Esophagus muscularis mucosa (tissue), 4 donors: ENCODE data around the gene CNNM4. TPM values are rescaled to one million over a fixed set of nuclear protein-coding genes. Genes with fewer than 3 reads are reported as not detected.
"Not testable (repeated sequence)": the region's sequence is repeated elsewhere in the genome, so short reads cannot be mapped to it uniquely, and the experiment has no call there.

Experiments used
- DNase-seq: peaks from one replicate; pipeline ENCODE4 v3.0.0-alpha.2; 2017; ENCODE audit errors: extremely low spot score
- H3K27ac ChIP-seq, 4 donors: fragments of 200-600 bp; sonication (generic); replicated peaks in 1 of 4; 1 replicate in 3 of 4; 2 replicates in 1 of 4; pipeline ENCODE4 v1.5.1; 2016 to 2019; ENCODE audit warnings: mild to moderate bottlenecking in 1 of 4
- H3K27me3 ChIP-seq, 4 donors: fragments of 200-600 bp; sonication (generic); one replicate each; pipeline versions ENCODE4 v1.5.1 to v1.6.0; 2016 to 2019
- H3K36me3 ChIP-seq, 4 donors: fragments of 200-600 bp; sonication (generic); one replicate each; pipeline ENCODE4 v1.5.1; 2016 to 2019
- H3K4me1 ChIP-seq, 4 donors: fragments of 200-600 bp; sonication (generic); one replicate each; pipeline ENCODE4 v1.5.1; 2016 to 2019
- H3K4me3 ChIP-seq, 4 donors: fragments of 200-600 bp; sonication (generic); 1 replicate in 2 of 4; 2 replicates in 2 of 4; pipeline ENCODE4 v1.5.1; 2016 to 2019; ENCODE audit warnings: mild to moderate bottlenecking in 4 of 4, moderate library complexity in 1 of 4
- H3K9me3 ChIP-seq, 4 donors: fragments of 200-600 bp; sonication (generic); 1 replicate in 3 of 4; 2 replicates in 1 of 4; pipeline ENCODE4 v1.5.1; 2016 to 2019
- EP300 ChIP-seq: sonication (generic); formaldehyde crosslinking; IDR thresholded peaks from one replicate; pipeline ENCODE4 v1.6.1; 2017; ENCODE audit warnings: antibody characterized with exemption
- POLR2A ChIP-seq: fragments of 450-650 bp; IDR thresholded peaks from one replicate; pipeline ENCODE4 v1.6.1; 2017; ENCODE audit warnings: antibody characterized with exemption, moderate library complexity, mild to moderate bottlenecking, low read depth
- POLR2AphosphoS5 ChIP-seq, 2 donors: sonication (generic); formaldehyde crosslinking; IDR thresholded peaks; one replicate each; pipeline ENCODE4 v1.6.1; 2017; ENCODE audit warnings: antibody characterized with exemption in 2 of 2
- WGBS: methylation state at CpG from one replicate; pipeline ENCODE4 v1.1.5; 2018; 5-methylcytosine and 5-hydroxymethylcytosine counted together
- intact Hi-C: fragments of 100-400 bp; cut with DNase I; formaldehyde crosslinking; loops from one replicate; pipeline ENCODE4 v1.15.1; 2023
- total RNA-seq, 4 donors: library from RNA; depleted of rRNA; stranded (reverse); fragments of >200 nt; gene quantifications; one replicate each; pipeline versions ENCODE4 v1.1.0 to v1.2.1, GENCODE V29; 2016
- TF ChIP-seq, protein P1 (sequence below), 3 experiments: fragments of 200-600 bp in 2 of 3; fragments of 450-650 bp in 1 of 3; sonication (generic) in 2 of 3; IDR thresholded peaks; one replicate each; pipeline ENCODE4 v1.5.1; 2017 to 2019; ENCODE audit warnings: antibody characterized with exemption in 3 of 3, mild to moderate bottlenecking in 2 of 3, moderate library complexity in 1 of 3

The CNNM4 gene
- total RNA-seq, 4 donors from 2014 or later = 3.3 to 7.5 (median 5.3) TPM

DNA sequence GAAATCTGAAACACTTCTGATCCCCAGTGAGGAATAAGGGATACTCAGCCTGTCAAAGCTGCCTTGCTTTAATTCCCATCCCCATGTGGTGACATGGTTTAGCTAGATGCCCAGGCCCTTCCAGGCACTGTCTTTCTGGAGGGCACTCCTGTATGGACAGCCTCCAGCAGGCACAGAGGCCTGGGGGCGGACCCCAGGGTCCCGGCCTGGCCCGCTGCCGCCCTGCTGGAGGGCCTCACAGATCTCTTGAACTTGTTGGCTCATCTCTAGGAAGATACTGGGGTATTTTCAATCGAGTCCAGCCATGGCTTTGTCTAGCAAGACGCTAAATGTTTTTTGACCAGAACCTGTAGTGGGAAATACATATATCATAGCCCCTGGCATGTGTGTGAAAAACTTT lies 34.4 kb downstream of the CNNM4 start:
- Histone ChIP-seq H3K4me3 (no peak overlapping the region), H3K9me3 (no peaks in the 10 kb centered on the region), H3K27ac (no peak overlapping the region), H3K36me3 (peaks cover 9 to 33% (median 31%) of the 10 kb centered on the region in 4 donors), H3K4me1 (peaks cover 0 to 10% (median 6%) of the 10 kb centered on the region in 4 donors), H3K27me3 (no peaks in the 10 kb centered on the region)
- whole genome bisulfite sequencing = 92% methylated on average over 6 of the region's 6 CpGs
- TF ChIP-seq, protein P1, sequence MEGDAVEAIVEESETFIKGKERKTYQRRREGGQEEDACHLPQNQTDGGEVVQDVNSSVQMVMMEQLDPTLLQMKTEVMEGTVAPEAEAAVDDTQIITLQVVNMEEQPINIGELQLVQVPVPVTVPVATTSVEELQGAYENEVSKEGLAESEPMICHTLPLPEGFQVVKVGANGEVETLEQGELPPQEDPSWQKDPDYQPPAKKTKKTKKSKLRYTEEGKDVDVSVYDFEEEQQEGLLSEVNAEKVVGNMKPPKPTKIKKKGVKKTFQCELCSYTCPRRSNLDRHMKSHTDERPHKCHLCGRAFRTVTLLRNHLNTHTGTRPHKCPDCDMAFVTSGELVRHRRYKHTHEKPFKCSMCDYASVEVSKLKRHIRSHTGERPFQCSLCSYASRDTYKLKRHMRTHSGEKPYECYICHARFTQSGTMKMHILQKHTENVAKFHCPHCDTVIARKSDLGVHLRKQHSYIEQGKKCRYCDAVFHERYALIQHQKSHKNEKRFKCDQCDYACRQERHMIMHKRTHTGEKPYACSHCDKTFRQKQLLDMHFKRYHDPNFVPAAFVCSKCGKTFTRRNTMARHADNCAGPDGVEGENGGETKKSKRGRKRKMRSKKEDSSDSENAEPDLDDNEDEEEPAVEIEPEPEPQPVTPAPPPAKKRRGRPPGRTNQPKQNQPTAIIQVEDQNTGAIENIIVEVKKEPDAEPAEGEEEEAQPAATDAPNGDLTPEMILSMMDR (IDR thresholded peaks at IDR 0.05) = no peak
- no peak for TF ChIP-seq EP300
- no peak for TF ChIP-seq POLR2AphosphoS5 (IDR thresholded peaks at IDR 0.05)
- no peak for TF ChIP-seq POLR2A
- DNase-seq = no peak
- intact Hi-C loops = no loop called here

DNA sequence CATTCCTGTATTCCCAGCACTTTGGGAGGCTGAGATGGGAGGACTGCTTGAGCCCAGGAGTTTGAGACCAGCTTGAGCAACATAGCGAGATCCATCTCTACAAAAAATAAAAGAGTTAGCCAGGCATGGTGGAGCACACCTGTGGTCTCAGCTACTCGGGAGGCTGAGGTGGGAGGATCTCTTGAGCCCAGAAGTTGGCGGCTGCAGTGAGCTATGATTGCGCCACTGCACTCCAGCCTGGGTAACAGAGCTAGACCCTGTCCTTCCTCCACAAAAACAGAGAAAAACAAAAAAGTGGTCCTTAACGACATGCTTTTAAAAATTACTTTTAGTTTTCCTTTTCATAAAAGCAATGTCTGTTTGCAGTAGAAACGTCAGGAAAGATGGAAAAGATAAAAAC lies 35.8 kb downstream of the CNNM4 start:
- DNase-seq, H3K27ac ChIP-seq, H3K27me3 ChIP-seq, intact Hi-C loops, H3K9me3 ChIP-seq, H3K4me3 ChIP-seq: not testable (repeated sequence)
- 91% methylated on average over 6 of the region's 6 CpGs for WGBS
- H3K36me3 ChIP-seq = peaks cover 9 to 37% (median 31%) of the 10 kb centered on the region in 4 donors
- peaks cover 10 to 15% (median 14%) of the 10 kb centered on the region in 4 donors for H3K4me1 ChIP-seq

DNA sequence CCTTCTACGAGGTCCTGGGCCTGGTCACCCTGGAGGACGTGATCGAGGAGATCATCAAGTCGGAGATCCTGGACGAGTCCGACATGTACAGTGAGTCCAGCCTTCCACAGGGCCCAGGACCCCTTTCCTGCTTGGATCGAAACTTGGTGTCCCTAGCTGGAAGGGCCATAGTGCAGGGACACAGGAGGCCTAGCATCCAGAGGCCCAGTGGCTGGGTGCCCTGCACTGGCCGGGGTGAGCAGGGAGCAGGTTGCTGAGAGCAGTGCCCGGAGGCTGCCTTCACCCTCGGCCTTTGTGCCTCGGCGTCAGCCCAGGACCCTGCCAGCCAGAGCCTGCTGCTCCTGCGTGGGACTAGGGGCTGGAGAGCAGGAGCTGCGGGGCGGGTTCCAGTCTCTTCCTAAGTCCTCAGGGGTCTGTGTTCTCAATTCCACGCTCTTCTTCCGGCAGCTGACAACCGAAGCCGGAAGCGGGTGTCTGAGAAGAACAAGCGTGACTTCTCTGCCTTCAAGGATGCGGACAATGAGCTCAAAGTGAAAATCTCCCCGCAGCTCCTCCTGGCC lies 36.4 kb downstream of the CNNM4 start:
- Histone ChIP-seq H3K9me3 (no peaks in the 10 kb centered on the region), H3K27me3 (no peaks in the 10 kb centered on the region), H3K36me3 (peaks cover 9 to 39% (median 37%) of the 10 kb centered on the region in 4 donors), H3K4me3 (no peak overlapping the region), H3K27ac (no peak overlapping the region), H3K4me1 (peaks cover 10 to 15% (median 14%) of the 10 kb centered on the region in 4 donors)
- no peak for DNase-seq
- WGBS = 95% methylated on average over 14 of the region's 23 CpGs
- TF ChIP-seq, protein P1 (IDR thresholded peaks at IDR 0.05) = no peak
- TF ChIP-seq POLR2AphosphoS5 (IDR thresholded peaks at IDR 0.05) (no peak), POLR2A (no peak), EP300 (no peak)
- intact Hi-C loops = no loop called here

DNA sequence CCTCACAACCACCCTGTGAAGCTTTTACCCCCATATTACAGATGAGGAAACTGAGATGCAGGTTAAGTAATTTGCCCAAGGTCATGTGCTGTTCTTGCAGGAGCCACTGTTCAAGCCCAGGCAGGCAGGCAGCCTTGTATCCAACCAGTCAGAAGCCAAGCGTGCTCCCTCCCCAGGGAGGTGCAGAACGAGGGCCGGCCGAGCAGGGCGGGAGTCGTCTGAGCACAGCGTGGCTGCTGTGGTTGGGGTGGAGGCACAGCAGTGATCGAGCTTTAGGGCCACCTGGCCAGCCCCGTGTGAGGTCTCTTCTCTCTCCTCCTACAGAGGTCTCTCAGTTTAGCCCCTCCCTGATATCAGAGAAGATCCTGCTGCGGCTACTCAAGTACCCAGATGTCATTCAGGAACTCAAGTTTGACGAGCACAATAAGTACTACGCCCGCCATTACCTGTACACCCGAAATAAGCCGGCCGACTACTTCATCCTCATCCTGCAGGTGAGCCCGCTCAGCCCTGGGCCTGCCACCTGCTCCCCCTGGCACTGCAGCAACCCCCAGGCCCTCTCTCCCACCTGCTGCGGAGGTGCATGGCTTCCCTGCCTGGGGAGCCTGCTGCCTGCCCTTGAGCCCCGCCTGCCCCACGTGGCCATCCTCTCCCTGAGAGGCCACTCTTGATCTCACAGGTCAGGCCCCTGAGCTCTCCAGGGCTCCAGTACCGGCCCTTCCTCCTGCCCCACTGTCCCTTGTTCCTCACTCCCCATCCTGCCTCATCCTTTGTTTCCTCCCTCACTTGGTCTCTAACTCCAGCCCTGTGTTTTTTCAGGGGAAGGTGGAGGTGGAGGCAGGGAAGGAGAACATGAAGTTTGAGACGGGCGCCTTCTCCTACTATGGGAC lies 38.3 kb downstream of the CNNM4 start:
- 83% methylated on average over 23 of the region's 23 CpGs for WGBS
- intact Hi-C loops = no loop called here
- no peak overlapping the region for H3K27ac ChIP-seq
- H3K27me3 ChIP-seq = no peaks in the 10 kb centered on the region
- no peaks in the 10 kb centered on the region for H3K9me3 ChIP-seq
- TF ChIP-seq POLR2AphosphoS5 (IDR thresholded peaks at IDR 0.05) (no peak), POLR2A (no peak), EP300 (no peak)
- TF ChIP-seq, protein P1 (IDR thresholded peaks at IDR 0.05) = no peak
- no peak for DNase-seq
- peaks cover 5 to 10% (median 7%) of the 10 kb centered on the region in 4 donors for H3K4me1 ChIP-seq
- H3K4me3 ChIP-seq = no peak overlapping the region
- H3K36me3 ChIP-seq = peaks cover 9 to 48% (median 44%) of the 10 kb centered on the region in 4 donors

DNA sequence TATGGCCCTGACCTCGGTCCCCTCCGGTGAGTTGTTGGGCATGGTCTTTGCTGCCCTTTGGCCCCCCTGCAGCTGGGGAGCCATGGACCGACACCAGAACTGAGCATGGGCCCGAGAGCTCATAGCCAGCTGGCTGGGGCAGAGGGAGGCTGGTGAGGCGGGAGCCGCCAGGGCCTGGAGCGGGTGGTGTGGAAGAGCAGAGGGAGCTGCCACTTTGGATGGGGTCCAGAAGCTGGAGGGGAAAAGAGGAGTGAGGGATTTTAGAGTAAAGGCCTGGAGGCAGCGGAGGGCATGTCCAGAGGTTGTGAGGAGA lies 38.9 kb downstream of the CNNM4 start:
- Histone ChIP-seq H3K4me3 (no peak overlapping the region), H3K27ac (no peak overlapping the region), H3K27me3 (no peaks in the 10 kb centered on the region), H3K4me1 (peaks cover 5 to 10% (median 7%) of the 10 kb centered on the region in 4 donors), H3K9me3 (no peaks in the 10 kb centered on the region), H3K36me3 (peaks cover 11 to 53% (median 47%) of the 10 kb centered on the region in 4 donors)
- DNase-seq = no peak
- TF ChIP-seq POLR2AphosphoS5 (IDR thresholded peaks at IDR 0.05) (no peak), POLR2A (no peak), EP300 (no peak)
- TF ChIP-seq, protein P1 (IDR thresholded peaks at IDR 0.05) = no peak
- WGBS = 92% methylated on average over 8 of the region's 8 CpGs
- intact Hi-C loops = no loop called here
